Lung microvascular endothelial cell (primary cell): Measurements from ENCODE around the gene RUNX2. TPM values are rescaled to one million over a fixed set of nuclear protein-coding genes. Genes with fewer than 3 reads are reported as not detected.
A peak's percentile ranks its signal among the peaks of the same experiment; 100 is the strongest.

Experiments
- DNase-seq, 2 donors: peaks; one replicate each; pipeline versions ENCODE4 v3.0.0 to v3.0.0-alpha.2; 2010; ENCODE audit warnings: low read depth in 2 of 2
- total RNA-seq: library from RNA; depleted of rRNA; stranded (reverse); fragments of >200 nt; gene quantifications from 2 replicates; pipeline ENCODE4 v1.2.1, GENCODE V29; 2014

The RUNX2 gene
- total RNA-seq, 1 donor from 2014 or later: not detected

GRCh38 chr6:45637611-45638257 lies 309.6 kb downstream of the RUNX2 start:
- no peak for DNase-seq

- no peak for DNase-seq
Measured at GRCh38 chr6:45640081-45640491, 312.0 kb downstream of the RUNX2 start.

GRCh38 chr6:45640811-45641210 lies 312.7 kb downstream of the RUNX2 start:
- no peak for DNase-seq

DNA sequence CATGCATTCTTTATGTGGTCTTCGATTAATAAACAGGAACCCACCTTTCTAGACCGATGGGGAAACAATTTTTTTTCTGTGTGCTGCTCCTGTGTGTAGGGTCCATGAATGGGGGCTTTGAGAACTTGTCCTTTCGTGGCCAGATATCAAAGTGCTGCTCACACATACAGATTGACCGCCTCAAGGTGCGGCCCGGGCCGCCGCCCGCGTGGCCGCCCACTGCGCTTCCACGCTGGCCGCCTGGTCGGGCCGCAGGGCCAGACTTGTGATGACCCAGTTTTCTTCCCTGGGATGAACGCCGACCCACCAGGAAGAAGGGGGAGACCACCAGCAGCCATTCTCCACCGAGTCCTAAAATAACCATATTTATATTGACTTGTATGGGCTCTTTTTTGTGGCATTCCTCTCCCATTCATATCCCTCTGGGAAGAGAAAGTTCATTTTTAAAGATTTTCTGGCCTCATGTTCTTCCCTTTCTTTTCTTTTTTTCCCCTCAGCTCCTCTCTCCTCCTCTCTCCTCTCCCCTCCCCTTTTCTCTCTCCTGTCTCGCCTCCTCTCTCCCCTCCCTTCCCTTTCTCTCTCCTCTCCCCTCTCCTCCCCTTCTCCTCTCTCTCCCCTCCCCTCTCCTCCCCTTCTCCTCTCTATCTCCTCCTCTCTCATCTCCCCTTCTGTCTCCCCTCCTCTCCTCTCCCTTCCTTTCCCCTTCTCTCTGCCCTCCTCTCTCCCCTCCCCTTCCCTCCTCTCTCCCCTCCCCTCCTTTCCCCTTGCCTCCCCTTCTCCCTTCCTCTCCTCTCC lies 314.4 kb downstream of the RUNX2 start:
- no peak for DNase-seq

DNA sequence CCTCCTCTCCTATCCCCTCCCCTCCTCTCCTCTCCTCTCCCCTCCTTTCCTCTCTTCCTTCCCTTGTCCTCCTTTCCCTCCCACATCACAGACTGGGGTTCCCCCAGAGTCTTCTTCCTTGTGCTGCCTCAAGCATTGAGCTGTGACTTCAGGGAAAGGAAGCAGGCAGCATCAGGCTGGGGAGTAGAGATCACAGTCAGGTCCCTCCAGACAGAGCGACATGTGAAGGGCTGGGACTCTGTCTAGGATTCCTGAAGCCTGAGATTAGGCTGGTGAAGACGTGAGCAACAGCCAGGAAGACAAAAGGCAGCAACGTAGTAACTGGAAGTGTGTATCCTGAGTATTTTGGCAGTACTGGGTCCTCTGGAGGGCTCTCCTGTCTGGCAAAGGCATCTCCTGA lies 315.0 kb downstream of the RUNX2 start:
- DNase-seq: no peak

GRCh38 chr6:45644720-45645119 lies 316.6 kb downstream of the RUNX2 start:
- no peak for DNase-seq

GRCh38 chr6:45645302-45645701 lies 317.2 kb downstream of the RUNX2 start:
- no peak for DNase-seq

- peak in 1 of 2 donors; percentile 32 for DNase-seq
Measured at GRCh38 chr6:45647341-45648261, 319.5 kb downstream of the RUNX2 start.

DNA sequence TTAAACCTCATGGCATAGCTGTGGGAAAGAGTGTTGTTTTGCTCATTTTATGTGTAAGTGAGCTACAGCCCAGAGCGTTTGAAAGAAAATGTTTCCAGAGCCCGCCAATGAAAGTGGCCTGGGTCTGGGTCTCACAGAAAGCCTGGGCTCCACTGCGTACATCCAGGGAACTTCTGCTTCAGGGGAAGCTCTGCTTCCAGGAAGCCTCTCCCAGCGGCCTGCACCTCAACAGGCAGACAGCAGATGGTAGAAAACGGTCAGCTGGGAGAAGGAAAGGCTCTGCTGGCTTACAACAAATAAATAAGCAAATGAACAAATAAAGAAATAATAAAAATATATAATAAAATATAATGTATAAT lies 320.1 kb downstream of the RUNX2 start:
- no peak for DNase-seq

DNA sequence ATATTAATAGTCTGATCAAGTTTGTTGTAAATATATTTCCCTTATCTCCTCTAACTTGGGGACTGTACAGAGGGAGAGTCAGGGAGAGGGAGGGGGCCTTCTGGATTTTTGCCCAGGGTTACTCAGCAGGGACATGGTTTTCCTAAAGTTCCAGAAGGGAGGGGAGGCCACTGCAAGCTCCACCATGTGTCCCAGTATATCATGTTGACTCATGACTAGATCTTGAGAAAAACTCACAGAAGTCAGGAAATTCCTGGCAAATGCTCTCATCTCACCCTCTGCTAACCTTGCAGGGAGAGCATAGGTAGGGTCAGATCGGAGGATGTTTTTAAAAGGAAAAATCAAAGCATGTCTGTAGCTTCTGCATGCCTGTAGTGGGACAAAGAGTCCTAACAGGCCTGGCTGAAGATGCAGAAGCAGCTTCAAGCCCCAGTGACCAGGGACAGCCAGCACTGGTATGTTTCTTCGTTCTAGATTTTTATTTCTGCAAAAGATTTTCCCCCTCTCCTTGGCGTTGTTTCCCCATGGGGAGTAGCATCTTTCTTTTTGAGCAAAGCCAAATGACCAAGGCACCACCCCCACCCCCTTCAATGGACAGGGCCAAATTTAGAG lies 322.5 kb downstream of the RUNX2 start:
- peak in 1 of 2 donors; percentile 90 for DNase-seq

DNA sequence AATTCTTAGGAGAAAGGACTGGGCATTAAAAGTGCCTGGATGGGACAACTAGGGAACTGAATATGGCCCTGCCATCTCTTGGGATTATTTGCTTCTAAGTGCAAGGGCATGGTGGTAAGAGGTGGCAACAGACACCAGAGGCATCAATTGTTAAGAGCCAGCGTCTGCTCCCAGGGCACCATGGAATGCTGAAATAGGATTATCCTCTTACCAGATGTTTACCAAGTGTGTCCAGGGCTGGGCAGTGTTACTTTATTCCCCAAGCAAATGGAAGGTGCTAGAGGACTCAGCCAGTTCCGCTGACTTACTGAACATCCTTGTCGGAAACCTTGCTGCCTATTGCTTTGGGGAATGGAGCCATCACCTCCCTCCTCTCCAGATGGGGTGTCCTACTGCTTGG lies 323.2 kb downstream of the RUNX2 start:
- no peak for DNase-seq

- DNase-seq: no peak
Measured at GRCh38 chr6:45652416-45652815, 324.3 kb downstream of the RUNX2 start.

GRCh38 chr6:45653117-45653883 lies 325.2 kb downstream of the RUNX2 start:
- DNase-seq: no peak

GRCh38 chr6:45654673-45655072 lies 326.5 kb downstream of the RUNX2 start:
- DNase-seq: no peak

DNA sequence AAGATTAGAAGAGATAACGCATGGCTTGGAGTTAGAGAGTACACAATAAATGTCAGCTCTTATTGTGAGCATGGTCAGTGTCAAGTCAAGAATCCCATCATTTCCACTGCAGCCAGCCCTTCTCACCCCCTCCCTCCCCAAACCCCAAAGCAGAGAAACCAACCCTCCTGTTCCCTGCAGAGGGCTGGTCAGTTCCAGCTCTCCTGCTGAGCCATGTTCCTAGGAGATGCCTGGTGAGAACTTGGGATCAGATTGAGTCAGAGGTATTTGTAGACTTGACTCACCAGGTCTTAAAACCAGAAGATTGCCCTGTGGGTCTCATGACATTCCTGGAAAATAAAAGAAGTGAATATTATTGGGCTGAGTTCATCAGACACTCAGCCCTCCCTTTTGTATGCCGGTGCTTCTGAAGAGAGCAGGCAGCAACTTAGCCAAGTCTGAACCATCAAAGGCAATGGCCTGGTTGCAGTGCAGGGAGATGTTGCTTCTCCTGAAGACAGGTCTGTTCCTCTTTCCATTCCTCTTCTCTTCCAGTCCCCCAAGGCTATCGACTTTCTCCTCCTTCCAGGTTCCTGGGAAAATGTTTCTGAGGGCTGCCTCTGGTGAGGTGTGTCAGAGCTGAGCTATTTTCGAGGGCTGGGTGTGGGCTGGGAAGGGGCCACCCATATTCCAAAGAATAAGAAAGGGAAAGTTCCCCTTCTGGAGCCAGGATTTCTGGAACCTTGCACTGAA lies 327.8 kb downstream of the RUNX2 start:
- peak in 1 of 2 donors; percentile 89 for DNase-seq

DNA sequence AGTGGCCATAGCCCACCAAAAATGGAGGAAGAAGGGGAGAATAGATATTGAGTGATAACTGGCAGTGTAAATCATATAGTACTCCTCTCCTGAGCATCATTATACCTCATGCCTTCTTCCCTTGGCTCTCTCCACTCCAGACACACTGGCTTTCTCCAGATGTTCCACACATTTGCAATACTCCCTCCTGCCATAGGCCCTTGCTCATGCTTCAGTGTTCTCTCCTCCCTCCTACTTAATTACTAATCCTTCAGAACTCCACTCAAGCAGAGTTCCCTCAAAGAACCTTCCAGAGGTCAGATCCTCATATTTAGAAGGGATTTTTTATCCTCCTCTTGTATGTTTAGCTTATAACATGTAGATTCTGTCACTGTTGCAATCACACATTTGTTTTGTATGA lies 329.1 kb downstream of the RUNX2 start:
- no peak for DNase-seq

GRCh38 chr6:45658400-45658799 lies 330.3 kb downstream of the RUNX2 start:
- DNase-seq: no peak

DNA sequence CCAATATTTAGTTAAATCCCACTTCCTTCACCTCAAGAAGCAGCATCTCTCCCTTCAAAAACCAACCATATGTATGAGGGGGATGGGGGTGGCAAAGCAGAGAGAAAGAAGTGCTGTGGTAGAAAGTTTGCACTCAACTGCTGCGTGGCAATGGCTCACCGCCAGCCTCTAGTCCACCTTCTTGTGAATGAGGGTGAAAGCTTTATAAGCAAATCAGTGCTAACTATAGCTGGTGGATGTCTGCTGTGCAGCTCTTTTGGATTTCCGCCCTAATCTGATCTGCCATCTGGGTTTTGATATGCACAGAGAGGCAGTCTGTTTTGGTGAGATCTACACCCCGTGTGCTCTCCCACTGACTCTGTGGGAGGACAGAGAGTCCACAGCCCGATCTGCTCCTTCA lies 330.8 kb downstream of the RUNX2 start:
- DNase-seq: no peak

GRCh38 chr6:45661661-45662060 lies 333.5 kb downstream of the RUNX2 start:
- DNase-seq: peak in 1 of 2 donors; percentile 22
